SKM-1 (cell line): Measurements from ENCODE around the gene SOCS7.

Experiments
- DNase-seq: peaks from one replicate; lab custom pipeline; 2025; ENCODE audit not compliant: unreplicated experiment; lab: John Stamatoyannopoulos, UW

The SOCS7 gene

GRCh38 chr17:38351412-38352222, at the start of gene SOCS7:
Gene SOCS7, plus strand, starts transcription at chr17:38351844. Its CDS starts 209 bp downstream, at chr17:38352053.
- DNase-seq = peak; percentile 85

- no peak for DNase-seq
These were observed 36.1 kb upstream of the SOCS7 start for GRCh38 chr17:38315497-38315896.

GRCh38 chr17:38317081-38317480, 34.6 kb upstream of the SOCS7 start:
- no peak for DNase-seq

- DNase-seq = no peak
These were observed 31.2 kb upstream of the SOCS7 start for GRCh38 chr17:38320482-38320881.

GRCh38 chr17:38322156-38322779, 29.4 kb upstream of the SOCS7 start:
- DNase-seq = peak; percentile 13

- no peak for DNase-seq
These were observed 28.7 kb upstream of the SOCS7 start for GRCh38 chr17:38322897-38323296.

- no peak for DNase-seq
These were observed 27.4 kb upstream of the SOCS7 start for GRCh38 chr17:38324141-38324697.

- no peak for DNase-seq
These were observed 26.9 kb upstream of the SOCS7 start for GRCh38 chr17:38324772-38325171.

GRCh38 chr17:38325221-38325851, 26.3 kb upstream of the SOCS7 start:
- DNase-seq = no peak

- DNase-seq = no peak
These were observed 24.4 kb upstream of the SOCS7 start for GRCh38 chr17:38326996-38327792.

- no peak for DNase-seq
These were observed 23.7 kb upstream of the SOCS7 start for GRCh38 chr17:38327936-38328335.

GRCh38 chr17:38328620-38329019, 23.0 kb upstream of the SOCS7 start:
- DNase-seq = no peak

- DNase-seq = no peak
These were observed 22.4 kb upstream of the SOCS7 start for GRCh38 chr17:38329284-38329683.

- no peak for DNase-seq
These were observed 21.6 kb upstream of the SOCS7 start for GRCh38 chr17:38329808-38330730.

- DNase-seq = no peak
These were observed 20.7 kb upstream of the SOCS7 start for GRCh38 chr17:38330941-38331411.

- no peak for DNase-seq
These were observed 18.9 kb upstream of the SOCS7 start for GRCh38 chr17:38332735-38333134.

- DNase-seq = peak; percentile 8
These were observed 17.9 kb upstream of the SOCS7 start for GRCh38 chr17:38333635-38334295.

GRCh38 chr17:38334480-38335364, 16.9 kb upstream of the SOCS7 start:
- DNase-seq = no peak
